Osteoblast (primary cell): ENCODE results near the gene LUC7L3. TPM values are rescaled to one million over a fixed set of nuclear protein-coding genes. Genes with fewer than 3 reads are reported as not detected.

ENCODE experiments used
- DNase-seq: peaks from one replicate; pipeline ENCODE4 v3.0.0; 2011; ENCODE audit warnings: low spot score, mixed read lengths; ENCODE audit not compliant: insufficient read length; ENCODE audit errors: missing footprints
- H2AFZ ChIP-seq: 2 replicates; pipeline ENCODE4 v1.6.0; 2011; ENCODE audit warnings: mild to moderate bottlenecking, low read length
- H3K27ac ChIP-seq: 2 replicates; pipeline ENCODE4 v1.5.1; 2011; ENCODE audit warnings: mild to moderate bottlenecking, low read depth, low read length, moderate library complexity
- H3K27me3 ChIP-seq: 2 replicates; pipeline ENCODE4 v1.6.0; 2012; ENCODE audit warnings: mild to moderate bottlenecking, control low read depth, inconsistent platforms, low read length, moderate library complexity; ENCODE audit not compliant: insufficient read depth
- H3K36me3 ChIP-seq: 2 replicates; pipeline ENCODE4 v1.5.1; 2011; ENCODE audit warnings: mild to moderate bottlenecking, low read length, control low read depth, moderate library complexity; ENCODE audit not compliant: insufficient read depth
- H3K4me1 ChIP-seq: 2 replicates; pipeline ENCODE4 v1.5.1; 2011; ENCODE audit warnings: mild to moderate bottlenecking, low read length, control low read depth, moderate library complexity; ENCODE audit not compliant: insufficient read depth
- H3K4me2 ChIP-seq: 2 replicates; pipeline ENCODE4 v1.6.0; 2011; ENCODE audit warnings: mild to moderate bottlenecking, low read length; ENCODE audit not compliant: insufficient read depth
- H3K4me3 ChIP-seq: fragments of 200-600 bp; sonication (generic); 3 replicates; pipeline ENCODE4 v1.5.1; 2012; ENCODE audit warnings: mild to moderate bottlenecking, low read length, inconsistent platforms; ENCODE audit not compliant: insufficient read depth
- H3K79me2 ChIP-seq: 2 replicates; pipeline ENCODE4 v1.6.0; 2012; ENCODE audit warnings: mild to moderate bottlenecking, low read length, control low read depth, inconsistent platforms; ENCODE audit not compliant: insufficient read depth
- H3K9me3 ChIP-seq: 2 replicates; pipeline ENCODE4 v1.5.1; 2011; ENCODE audit warnings: low read depth, low read length, control low read depth
- H4K20me1 ChIP-seq: 2 replicates; pipeline ENCODE4 v1.6.0; 2012; ENCODE audit warnings: mild to moderate bottlenecking, low read length, control low read depth; ENCODE audit not compliant: insufficient read depth
- total RNA-seq: library from RNA; depleted of rRNA; stranded (reverse); fragments of >200 nt; gene quantifications from 2 replicates; pipeline ENCODE4 v1.2.3, GENCODE V29; 2012
- TF ChIP-seq, protein P1 (sequence below): IDR thresholded peaks from 2 replicates; pipeline ENCODE4 v1.5.1; 2011; ENCODE audit warnings: mild to moderate bottlenecking, low read depth, low read length, moderate library complexity; ENCODE audit errors: extremely low read depth

Gene LUC7L3
- total RNA-seq, 1 donor, result 34.7 TPM

- Histone ChIP-seq H3K4me1 (peaks cover 18% of the 10 kb centered on the region), H3K4me2 (no peak overlapping the region), H3K79me2 (peaks cover 98% of the 10 kb centered on the region), H3K36me3 (no peaks in the 10 kb centered on the region), H3K9me3 (no peaks in the 10 kb centered on the region), H2AFZ (no peak overlapping the region), H4K20me1 (peaks cover 68% of the 10 kb centered on the region), H3K27me3 (no peaks in the 10 kb centered on the region), H3K27ac (no peak overlapping the region), H3K4me3 (no peak overlapping the region)
- no peak for DNase-seq
- TF ChIP-seq, protein P1, sequence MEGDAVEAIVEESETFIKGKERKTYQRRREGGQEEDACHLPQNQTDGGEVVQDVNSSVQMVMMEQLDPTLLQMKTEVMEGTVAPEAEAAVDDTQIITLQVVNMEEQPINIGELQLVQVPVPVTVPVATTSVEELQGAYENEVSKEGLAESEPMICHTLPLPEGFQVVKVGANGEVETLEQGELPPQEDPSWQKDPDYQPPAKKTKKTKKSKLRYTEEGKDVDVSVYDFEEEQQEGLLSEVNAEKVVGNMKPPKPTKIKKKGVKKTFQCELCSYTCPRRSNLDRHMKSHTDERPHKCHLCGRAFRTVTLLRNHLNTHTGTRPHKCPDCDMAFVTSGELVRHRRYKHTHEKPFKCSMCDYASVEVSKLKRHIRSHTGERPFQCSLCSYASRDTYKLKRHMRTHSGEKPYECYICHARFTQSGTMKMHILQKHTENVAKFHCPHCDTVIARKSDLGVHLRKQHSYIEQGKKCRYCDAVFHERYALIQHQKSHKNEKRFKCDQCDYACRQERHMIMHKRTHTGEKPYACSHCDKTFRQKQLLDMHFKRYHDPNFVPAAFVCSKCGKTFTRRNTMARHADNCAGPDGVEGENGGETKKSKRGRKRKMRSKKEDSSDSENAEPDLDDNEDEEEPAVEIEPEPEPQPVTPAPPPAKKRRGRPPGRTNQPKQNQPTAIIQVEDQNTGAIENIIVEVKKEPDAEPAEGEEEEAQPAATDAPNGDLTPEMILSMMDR, result no peak
Measured at GRCh38 chr17:50728881-50729765, 9.7 kb downstream of the LUC7L3 start.

- Histone ChIP-seq H3K27ac (peak overlapping the region; percentile 28), H3K4me1 (peaks cover 12% of the 10 kb centered on the region), H3K4me3 (no peak overlapping the region), H3K9me3 (no peaks in the 10 kb centered on the region), H3K79me2 (peaks cover 98% of the 10 kb centered on the region), H3K4me2 (no peak overlapping the region), H2AFZ (no peak overlapping the region), H4K20me1 (peaks cover 63% of the 10 kb centered on the region), H3K27me3 (no peaks in the 10 kb centered on the region), H3K36me3 (no peaks in the 10 kb centered on the region)
- no peak for DNase-seq
- TF ChIP-seq, protein P1, result no peak
Measured at GRCh38 chr17:50731575-50732460, 12.4 kb downstream of the LUC7L3 start.

DNA sequence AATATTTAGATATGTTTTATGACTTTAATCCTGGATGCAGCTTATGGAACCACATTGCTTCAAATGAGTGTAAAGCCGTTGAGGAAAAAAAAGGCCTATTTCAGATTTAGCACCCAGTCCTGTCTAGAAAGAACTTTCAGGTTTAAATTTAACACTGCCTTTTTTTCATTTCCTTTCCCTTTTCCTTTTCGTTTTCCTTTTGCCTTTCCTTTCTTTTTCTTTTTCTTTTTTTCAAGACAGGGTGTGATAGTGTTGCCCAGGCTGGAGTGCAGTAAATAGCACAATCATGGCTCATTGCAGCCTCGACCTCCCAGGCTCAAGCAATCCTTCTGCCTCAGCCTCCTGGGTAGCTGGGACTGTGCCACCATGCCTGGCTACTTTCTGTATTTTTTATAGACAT, 15.9 kb downstream of the LUC7L3 start:
- Histone ChIP-seq H3K4me1 (peaks cover 3% of the 10 kb centered on the region), H3K27me3 (no peaks in the 10 kb centered on the region), H2AFZ (no peak overlapping the region), H4K20me1 (peaks cover 50% of the 10 kb centered on the region), H3K79me2 (peaks cover 97% of the 10 kb centered on the region), H3K36me3 (peaks cover 25% of the 10 kb centered on the region), H3K27ac (no peak overlapping the region), H3K9me3 (no peaks in the 10 kb centered on the region), H3K4me2 (no peak overlapping the region), H3K4me3 (no peak overlapping the region)
- TF ChIP-seq, protein P1, result no peak
- DNase-seq, result no peak
